HCT116 (cell line): ENCODE results near the gene SIGLEC11.
"Not testable (repeated sequence)": the region's sequence is repeated elsewhere in the genome, so short reads cannot be mapped to it uniquely, and the experiment has no call there.

ENCODE experiments used
- CEBPB ChIP-seq: IDR thresholded peaks from 2 replicates; pipeline ENCODE4 v1.6.1; 2012; ENCODE audit warnings: low read depth
- EZH2 ChIP-seq: fragments of 200-600 bp; sonication (generic); IDR thresholded peaks from 2 replicates; pipeline ENCODE4 v1.6.1; 2017; ENCODE audit warnings: antibody characterized with exemption, mixed run types
- EZH2phosphoT487 ChIP-seq: fragments of 200-600 bp; IDR thresholded peaks from 2 replicates; pipeline ENCODE4 v1.6.1; 2018; ENCODE audit warnings: antibody characterized with exemption, borderline replicate concordance
- POLR2A ChIP-seq: IDR thresholded peaks from 2 replicates; pipeline ENCODE4 v1.7.0; 2011; ENCODE audit warnings: borderline replicate concordance; ENCODE audit not compliant: insufficient read depth, insufficient read length; ENCODE audit errors: extremely low read depth
- POLR2AphosphoS5 ChIP-seq: IDR thresholded peaks from 2 replicates; pipeline ENCODE4 v1.6.1; 2011; ENCODE audit warnings: mild to moderate bottlenecking, low read depth, low read length, moderate library complexity
- RAD21 ChIP-seq: IDR thresholded peaks from 2 replicates; pipeline ENCODE4 v1.6.1; 2012; ENCODE audit warnings: low read depth, mild to moderate bottlenecking
- YY1 ChIP-seq: IDR thresholded peaks from 2 replicates; pipeline ENCODE4 v1.6.1; 2011; ENCODE audit warnings: low read length, low read depth, moderate library complexity, mild to moderate bottlenecking; ENCODE audit not compliant: insufficient replicate concordance; ENCODE audit errors: extremely low read depth
- TF ChIP-seq, protein P1 (sequence below), 3 experiments: fragments of 200-600 bp in 1 of 3; sonication (generic) in 1 of 3; IDR thresholded peaks in 2 of 3; conservative IDR thresholded peaks in 1 of 3; 2 replicates each; pipeline ENCODE4 v1.5.1; 2012 to 2017; ENCODE audit warnings: low read depth in 2 of 3, low read length in 2 of 3, antibody characterized with exemption in 1 of 3, borderline replicate concordance in 1 of 3, control low read depth in 1 of 3, mild to moderate bottlenecking in 1 of 3, mixed read lengths in 1 of 3, mixed run types in 1 of 3, moderate library complexity in 1 of 3; ENCODE audit not compliant: insufficient read depth in 1 of 3

DNA sequence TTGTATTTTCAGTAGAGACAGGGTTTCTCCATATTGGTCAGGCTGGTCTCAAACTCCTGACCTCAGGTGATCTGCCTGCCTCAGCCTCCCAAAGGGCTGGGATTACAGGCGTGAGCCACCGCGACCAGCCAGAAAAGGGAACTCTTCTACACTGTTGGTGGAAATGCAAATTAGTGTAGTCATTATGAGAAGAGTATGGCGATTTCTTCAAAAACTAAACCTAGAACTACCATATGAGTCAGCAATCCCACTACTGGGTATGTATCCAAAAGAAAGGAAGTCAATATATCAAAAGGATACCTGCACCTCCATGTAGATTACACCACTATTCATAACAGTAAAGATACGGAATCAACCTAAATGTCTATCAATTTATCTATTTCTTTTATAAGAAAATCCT is 16.4 kb downstream of the SIGLEC11 start:
- TF ChIP-seq, protein P1, sequence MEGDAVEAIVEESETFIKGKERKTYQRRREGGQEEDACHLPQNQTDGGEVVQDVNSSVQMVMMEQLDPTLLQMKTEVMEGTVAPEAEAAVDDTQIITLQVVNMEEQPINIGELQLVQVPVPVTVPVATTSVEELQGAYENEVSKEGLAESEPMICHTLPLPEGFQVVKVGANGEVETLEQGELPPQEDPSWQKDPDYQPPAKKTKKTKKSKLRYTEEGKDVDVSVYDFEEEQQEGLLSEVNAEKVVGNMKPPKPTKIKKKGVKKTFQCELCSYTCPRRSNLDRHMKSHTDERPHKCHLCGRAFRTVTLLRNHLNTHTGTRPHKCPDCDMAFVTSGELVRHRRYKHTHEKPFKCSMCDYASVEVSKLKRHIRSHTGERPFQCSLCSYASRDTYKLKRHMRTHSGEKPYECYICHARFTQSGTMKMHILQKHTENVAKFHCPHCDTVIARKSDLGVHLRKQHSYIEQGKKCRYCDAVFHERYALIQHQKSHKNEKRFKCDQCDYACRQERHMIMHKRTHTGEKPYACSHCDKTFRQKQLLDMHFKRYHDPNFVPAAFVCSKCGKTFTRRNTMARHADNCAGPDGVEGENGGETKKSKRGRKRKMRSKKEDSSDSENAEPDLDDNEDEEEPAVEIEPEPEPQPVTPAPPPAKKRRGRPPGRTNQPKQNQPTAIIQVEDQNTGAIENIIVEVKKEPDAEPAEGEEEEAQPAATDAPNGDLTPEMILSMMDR (IDR thresholded peaks at IDR 0.05 in 2 of 3, conservative IDR thresholded peaks at IDR 0.05 in 1 of 3; ENCODE audit: borderline replicate concordance in 1 of 3, insufficient read depth in 1 of 3, low read depth in 2 of 3, low read length in 2 of 3), result not testable (repeated sequence)
- not testable (repeated sequence) for TF ChIP-seq POLR2A, POLR2AphosphoS5, YY1, CEBPB, EZH2phosphoT487, RAD21, EZH2
